Cardiac fibroblast (primary cell): ENCODE results near the gene MATN1.
A peak's percentile ranks its signal among the peaks of the same experiment; 100 is the strongest.

Source experiments
- DNase-seq, 2 donors: peaks; one replicate each; pipeline versions ENCODE4 v3.0.0 to v3.0.0-alpha.2; 2010; ENCODE audit warnings: low read depth in 2 of 2
- H3K4me3 ChIP-seq, 2 donors: replicated peaks in 1 of 2; 1 replicate in 1 of 2; 2 replicates in 1 of 2; pipeline ENCODE4 v1.5.1; 2011; ENCODE audit warnings: low read depth in 2 of 2, low read length in 2 of 2, mild to moderate bottlenecking in 2 of 2, moderate library complexity in 1 of 2
- TF ChIP-seq, protein P1 (sequence below): IDR thresholded peaks from one replicate; pipeline ENCODE4 v1.5.1; 2011; ENCODE audit warnings: low read depth, mild to moderate bottlenecking, low read length, inconsistent platforms

The MATN1 gene

DNA sequence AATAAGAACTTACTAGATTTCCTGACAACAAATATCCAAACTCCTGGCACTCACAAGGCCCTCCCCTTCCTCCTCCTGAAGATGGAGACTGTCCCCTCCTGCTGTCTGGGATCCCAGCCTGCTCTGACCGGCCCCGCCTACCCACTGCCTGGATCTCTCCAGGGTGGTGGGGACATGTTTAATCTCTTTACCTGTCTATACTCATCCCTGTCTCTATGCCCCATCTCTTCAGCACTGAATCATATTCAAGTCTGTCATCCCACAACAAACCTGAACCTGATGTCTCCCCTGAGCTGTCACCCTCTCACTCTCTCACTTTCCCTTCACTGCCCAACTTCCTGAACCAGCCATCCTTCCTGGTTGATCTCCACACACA is 22.1 kb downstream of the MATN1 start:
- no peak for DNase-seq
- no peak overlapping the region for H3K4me3 ChIP-seq
- TF ChIP-seq, protein P1, sequence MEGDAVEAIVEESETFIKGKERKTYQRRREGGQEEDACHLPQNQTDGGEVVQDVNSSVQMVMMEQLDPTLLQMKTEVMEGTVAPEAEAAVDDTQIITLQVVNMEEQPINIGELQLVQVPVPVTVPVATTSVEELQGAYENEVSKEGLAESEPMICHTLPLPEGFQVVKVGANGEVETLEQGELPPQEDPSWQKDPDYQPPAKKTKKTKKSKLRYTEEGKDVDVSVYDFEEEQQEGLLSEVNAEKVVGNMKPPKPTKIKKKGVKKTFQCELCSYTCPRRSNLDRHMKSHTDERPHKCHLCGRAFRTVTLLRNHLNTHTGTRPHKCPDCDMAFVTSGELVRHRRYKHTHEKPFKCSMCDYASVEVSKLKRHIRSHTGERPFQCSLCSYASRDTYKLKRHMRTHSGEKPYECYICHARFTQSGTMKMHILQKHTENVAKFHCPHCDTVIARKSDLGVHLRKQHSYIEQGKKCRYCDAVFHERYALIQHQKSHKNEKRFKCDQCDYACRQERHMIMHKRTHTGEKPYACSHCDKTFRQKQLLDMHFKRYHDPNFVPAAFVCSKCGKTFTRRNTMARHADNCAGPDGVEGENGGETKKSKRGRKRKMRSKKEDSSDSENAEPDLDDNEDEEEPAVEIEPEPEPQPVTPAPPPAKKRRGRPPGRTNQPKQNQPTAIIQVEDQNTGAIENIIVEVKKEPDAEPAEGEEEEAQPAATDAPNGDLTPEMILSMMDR: no peak

DNA sequence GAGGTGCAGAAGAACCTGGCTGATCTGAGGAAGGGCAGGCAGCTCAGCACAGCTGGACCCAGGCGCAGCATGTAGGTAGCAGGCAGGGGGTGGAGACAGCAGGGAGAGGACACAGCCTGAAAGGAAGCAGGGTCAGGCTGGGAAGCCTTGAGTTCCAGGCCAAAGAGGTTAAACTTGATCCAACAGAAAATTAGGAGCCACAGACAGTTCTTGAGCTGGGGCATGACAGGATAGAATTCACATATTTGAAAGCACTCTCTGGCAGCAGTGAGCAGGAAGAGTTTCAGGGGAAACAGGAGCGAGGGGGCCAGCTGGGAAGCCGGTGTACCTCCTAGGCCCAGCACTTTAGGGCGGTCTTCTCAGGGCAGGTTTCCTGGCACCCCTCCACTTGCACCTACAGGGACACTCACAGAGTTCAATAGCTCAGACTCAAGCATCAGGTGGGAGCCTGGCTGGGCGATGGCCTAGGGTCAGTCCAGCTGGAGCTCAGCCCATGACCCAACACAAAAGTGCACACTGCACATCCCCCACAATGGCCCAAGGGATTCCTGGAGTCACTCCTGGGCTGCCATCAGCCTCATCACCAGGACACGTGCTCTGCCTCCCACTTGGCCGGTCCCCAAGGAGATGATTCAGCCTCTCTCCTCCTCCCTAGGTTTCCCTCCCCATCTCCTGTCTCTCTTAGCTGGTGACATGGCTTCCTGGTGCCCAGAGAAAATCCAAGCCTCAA is 22.7 kb downstream of the MATN1 start:
- TF ChIP-seq, protein P1: no peak
- peak; percentile 76 to 82 for DNase-seq

DNA sequence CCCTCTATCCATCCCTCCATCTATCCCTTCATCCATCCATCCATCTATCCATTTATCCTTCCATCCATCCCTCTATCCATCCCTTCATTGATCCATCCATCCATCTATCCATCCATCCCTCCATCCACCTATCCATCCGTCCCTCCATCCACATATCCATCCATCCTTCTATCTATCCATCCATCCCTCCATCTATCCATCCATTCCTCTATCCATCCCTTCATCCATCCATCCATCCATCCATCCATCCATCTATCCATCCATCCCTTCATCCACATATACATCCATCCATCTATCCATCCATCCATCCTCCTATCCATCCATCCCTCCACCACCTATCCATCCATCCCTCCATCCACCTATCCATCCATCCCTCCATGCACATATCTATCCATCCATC is 23.6 kb downstream of the MATN1 start:
- no peak for DNase-seq
- TF ChIP-seq, protein P1: no peak

More for the DNA sequence above, 22.7 kb downstream of the MATN1 start:
- no peak overlapping the region for H3K4me3 ChIP-seq

DNA sequence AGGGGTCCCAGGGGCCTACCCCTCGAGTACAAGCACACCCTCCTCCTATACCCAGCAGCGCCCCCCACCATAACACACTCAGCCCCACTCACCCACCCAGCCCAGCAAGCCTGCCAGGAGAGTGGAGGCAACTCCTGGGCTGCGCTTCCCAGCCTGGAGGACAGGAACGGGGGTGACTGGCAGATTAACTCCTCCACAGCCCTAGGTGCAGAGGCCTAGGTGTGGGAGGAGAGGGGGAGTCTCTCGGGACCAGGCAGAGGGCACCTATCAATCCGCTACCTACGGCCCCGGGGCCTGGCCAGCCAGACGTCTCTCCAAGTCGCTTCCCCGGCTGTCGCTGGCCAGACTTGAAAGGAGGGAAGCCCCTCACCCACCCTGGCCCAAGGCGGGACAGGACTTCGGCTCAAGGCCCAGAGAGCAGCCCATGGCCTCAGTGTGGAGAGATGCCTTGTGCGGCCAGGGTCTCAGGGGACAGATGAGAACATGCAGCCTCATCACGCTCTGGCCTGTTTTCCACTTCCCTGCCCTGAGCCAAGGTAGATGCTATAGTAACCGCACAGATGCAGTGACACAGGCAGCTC is 24.9 kb downstream of the MATN1 start:
- no peak for DNase-seq
- no peak overlapping the region for H3K4me3 ChIP-seq
- TF ChIP-seq, protein P1: no peak

More for the DNA sequence above, 23.6 kb downstream of the MATN1 start:
- no peak overlapping the region for H3K4me3 ChIP-seq

DNA sequence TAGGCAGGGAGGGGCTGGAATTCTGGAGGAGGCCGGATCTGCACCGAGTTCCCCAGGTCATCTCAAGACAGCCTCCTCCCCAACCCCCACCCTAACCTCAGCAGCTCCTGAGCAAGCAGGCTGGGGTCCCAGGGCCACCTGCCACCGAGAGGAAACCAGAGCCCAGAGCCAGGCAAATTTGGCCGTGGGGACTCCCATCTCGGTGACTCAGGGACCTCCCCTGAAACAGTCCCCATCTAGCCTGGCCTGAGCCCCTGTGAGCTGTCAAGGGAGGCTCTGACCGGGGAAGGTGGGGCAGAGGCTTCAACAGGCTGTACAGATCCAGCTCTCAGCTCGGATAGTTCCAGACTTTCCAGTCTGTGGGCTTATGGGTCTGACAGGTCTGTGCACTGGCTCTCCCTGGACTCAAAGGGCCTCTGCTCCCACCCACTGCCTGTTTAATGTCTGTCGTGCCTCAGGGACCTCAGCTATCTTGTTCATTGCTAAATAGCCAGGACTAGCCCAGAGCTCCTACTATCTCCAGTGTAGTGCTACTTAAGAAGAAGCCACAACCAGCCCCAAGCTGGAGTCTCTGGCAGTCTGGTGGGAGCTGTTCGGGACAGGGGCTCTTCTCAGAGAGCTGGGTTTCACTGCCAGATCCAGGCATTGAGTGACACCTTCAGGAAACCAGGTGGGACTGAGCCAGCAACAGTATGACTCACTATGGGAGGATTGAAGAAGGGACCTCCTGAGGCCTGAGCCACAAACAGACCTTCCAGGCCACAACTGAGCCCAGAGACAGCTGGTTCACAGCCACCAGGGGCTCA is 25.6 kb downstream of the MATN1 start:
- TF ChIP-seq, protein P1: no peak
- DNase-seq: peak; percentile 45 to 48
- no peak overlapping the region for H3K4me3 ChIP-seq

DNA sequence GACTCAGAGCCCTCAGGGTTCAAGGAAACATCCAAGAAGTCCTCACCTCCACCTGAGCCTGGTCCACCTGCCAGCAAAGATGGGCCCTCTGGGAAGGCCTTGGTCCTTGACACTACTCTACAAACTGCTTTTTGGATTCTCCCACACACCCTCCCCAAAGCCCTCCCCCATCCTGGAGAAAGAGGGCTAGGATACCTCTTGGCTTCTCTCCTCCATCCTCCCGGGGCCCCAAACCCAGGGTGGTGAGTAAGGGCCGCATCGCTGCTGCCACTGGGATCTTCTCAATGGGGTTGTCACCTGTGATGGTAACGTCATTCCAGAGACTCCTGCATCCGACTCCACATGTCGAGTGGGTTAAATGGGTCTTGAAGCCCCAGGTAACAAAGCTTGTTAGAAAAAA is 26.6 kb downstream of the MATN1 start:
- no peak for DNase-seq
- TF ChIP-seq, protein P1: no peak
- no peak overlapping the region for H3K4me3 ChIP-seq
